ENCODE results near the gene KRTAP5-2. TPM values are rescaled to one million over a fixed set of nuclear protein-coding genes. Genes with fewer than 3 reads are reported as not detected.
"Not testable (repeated sequence)": the region's sequence is repeated elsewhere in the genome, so short reads cannot be mapped to it uniquely, and the experiment has no call there.

KRTAP5-2 gene
- total RNA-seq, 4 donors from 2014 or later = not detected

GRCh38 chr11:1619449-1619848, 21.4 kb upstream of the KRTAP5-2 start:
- WGBS, 2 donors = 59 to 61% methylated on average over 6 to 10 of the region's 10 CpGs
- H3K9me3 ChIP-seq = no peaks in the 10 kb centered on the region
- H3K36me3 ChIP-seq = no peaks in the 10 kb centered on the region
- no peaks in the 10 kb centered on the region for H3K4me1 ChIP-seq
- TF ChIP-seq POLR2A (IDR thresholded peaks at IDR 0.05) = no peak
- TF ChIP-seq CTCF (IDR thresholded peaks at IDR 0.05) = no peak
- peaks cover 0 to 74% (median 0%) of the 10 kb centered on the region in 4 donors for H3K27me3 ChIP-seq
- H3K4me3 ChIP-seq = no peak overlapping the region
- DNase-seq = no peak
- H3K27ac ChIP-seq = no peak overlapping the region
- intact Hi-C loops (cut with DNase I) = no loop called here

GRCh38 chr11:1618231-1618630, 20.1 kb upstream of the KRTAP5-2 start:
- peaks cover 0 to 71% (median 0%) of the 10 kb centered on the region in 4 donors for H3K27me3 ChIP-seq
- no peak overlapping the region for H3K4me3 ChIP-seq
- TF ChIP-seq POLR2A (IDR thresholded peaks at IDR 0.05) (no peak), CTCF (IDR thresholded peaks at IDR 0.05) (no peak)
- H3K36me3 ChIP-seq = no peaks in the 10 kb centered on the region
- no peaks in the 10 kb centered on the region for H3K9me3 ChIP-seq
- H3K4me1 ChIP-seq = no peaks in the 10 kb centered on the region
- no peak for DNase-seq
- H3K27ac ChIP-seq = no peak overlapping the region
- intact Hi-C loops (cut with DNase I) = no loop called here
- WGBS, 2 donors = 68% methylated on average over 10 of the region's 10 CpGs

GRCh38 chr11:1608363-1608762, 10.3 kb upstream of the KRTAP5-2 start, which contains the start of gene KRTAP5-3:
Gene KRTAP5-3, minus strand, starts transcription at chr11:1608463. Its CDS starts 78 bp downstream, at chr11:1608385.
- Histone ChIP-seq H3K4me1 (no peaks in the 10 kb centered on the region), H3K36me3 (no peaks in the 10 kb centered on the region), H3K27ac (no peak within 1 kb of the TSS), H3K27me3 (peaks cover 0 to 78% (median 0%) of the 10 kb centered on the region in 4 donors), H3K4me3 (no peak within 1 kb of the TSS), H3K9me3 (no peaks in the 10 kb centered on the region)
- DNase-seq = no peak
- TF ChIP-seq POLR2A (IDR thresholded peaks at IDR 0.05) (no peak), CTCF (IDR thresholded peaks at IDR 0.05) (no peak)
- WGBS, 2 donors = 57 to 60% methylated on average over 4 of the region's 4 CpGs
- intact Hi-C loops (cut with DNase I) = no loop called here

GRCh38 chr11:1607901-1608300, 9.8 kb upstream of the KRTAP5-2 start:
- H3K9me3 ChIP-seq; H3K4me3 ChIP-seq; DNase-seq; intact Hi-C loops (cut with DNase I); H3K27ac ChIP-seq; H3K4me1 ChIP-seq; H3K36me3 ChIP-seq: not testable (repeated sequence)
- WGBS, 2 donors = no CpG with 5 or more reads among the region's 5 CpGs
- H3K27me3 ChIP-seq = peaks cover 0 to 78% (median 0%) of the 10 kb centered on the region in 4 donors

GRCh38 chr11:1607156-1607845, 9.2 kb upstream of the KRTAP5-2 start:
- H3K9me3 ChIP-seq; intact Hi-C loops (cut with DNase I); H3K36me3 ChIP-seq; DNase-seq; H3K4me3 ChIP-seq; H3K27ac ChIP-seq; H3K4me1 ChIP-seq: not testable (repeated sequence)
- WGBS, 2 donors = 25 to 43% methylated on average over 9 to 16 of the region's 18 CpGs
- H3K27me3 ChIP-seq = peaks cover 0 to 82% (median 0%) of the 10 kb centered on the region in 4 donors

- intact Hi-C loops (cut with DNase I); H3K27ac ChIP-seq; H3K4me3 ChIP-seq; DNase-seq; H3K4me1 ChIP-seq; H3K9me3 ChIP-seq; H3K36me3 ChIP-seq: not testable (repeated sequence)
- peaks cover 0 to 85% (median 0%) of the 10 kb centered on the region in 4 donors for H3K27me3 ChIP-seq
- 70 to 78% methylated on average over 10 to 13 of the region's 13 CpGs for WGBS, 2 donors
Measured at GRCh38 chr11:1605923-1606322, 7.8 kb upstream of the KRTAP5-2 start.
